ENCODE results near the gene HOXA11. TPM values are rescaled to one million over a fixed set of nuclear protein-coding genes. Genes with fewer than 3 reads are reported as not detected.

Gene HOXA11
- total RNA-seq, 4 donors from 2014 or later, result 0.34 to 1.2 (median 0.95) TPM; not detected in 1

- H3K4me1 ChIP-seq, result peaks cover 46% of the 10 kb centered on the region
- H3K4me3 ChIP-seq, result peak overlapping the region; percentile 32
Observed at GRCh38 chr7:27177795-27178320, 7.2 kb downstream of the HOXA11 start.

DNA sequence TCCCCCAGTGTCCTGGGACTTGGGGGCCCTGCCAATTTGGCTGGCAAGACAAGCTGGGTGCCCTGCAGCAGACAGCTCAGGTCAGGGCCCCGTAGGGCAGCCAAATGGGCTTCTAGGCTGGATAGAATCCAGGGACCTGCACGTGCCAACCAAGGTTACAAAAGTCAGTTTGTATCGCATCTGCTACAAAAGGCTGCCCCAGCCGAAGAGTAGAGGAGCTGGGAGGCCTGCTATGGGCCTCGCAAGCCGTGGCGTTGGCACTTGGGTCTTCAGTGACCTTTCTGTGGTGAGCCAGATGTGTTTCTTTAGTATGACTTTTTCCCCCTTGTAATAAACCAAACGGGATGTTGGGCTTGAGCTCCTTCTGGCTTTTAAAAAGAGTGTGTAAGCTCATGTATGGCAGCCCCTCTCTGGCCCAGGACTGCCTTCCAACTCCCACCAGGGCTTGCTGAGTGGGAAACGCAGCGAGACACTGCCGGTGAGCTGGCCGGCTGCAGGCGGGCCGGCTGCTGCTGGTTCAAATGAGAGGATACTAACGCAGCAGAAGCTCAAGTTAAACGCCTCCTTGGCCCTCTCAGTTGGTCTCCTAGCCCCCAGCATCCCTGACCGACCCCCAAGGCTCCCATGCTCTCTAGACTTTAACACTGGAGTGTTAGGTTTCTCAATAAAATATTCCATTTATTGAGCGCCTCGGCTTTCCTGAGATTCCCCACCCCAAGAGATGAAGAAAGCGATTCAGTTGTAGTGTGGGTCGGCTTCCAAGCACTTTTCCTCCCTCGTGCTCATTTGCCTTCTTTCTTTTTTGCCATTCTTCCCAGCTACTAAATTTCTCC is 7.9 kb downstream of the HOXA11 start:
- WGBS, result 60% methylated on average over 21 of the region's 22 CpGs
- TF ChIP-seq POLR2A (IDR thresholded peaks at IDR 0.05) (no peak), EP300 (IDR thresholded peaks at IDR 0.05) (no peak), POLR2AphosphoS5 (IDR thresholded peaks at IDR 0.05) (no peak)
- TF ChIP-seq, protein P1, sequence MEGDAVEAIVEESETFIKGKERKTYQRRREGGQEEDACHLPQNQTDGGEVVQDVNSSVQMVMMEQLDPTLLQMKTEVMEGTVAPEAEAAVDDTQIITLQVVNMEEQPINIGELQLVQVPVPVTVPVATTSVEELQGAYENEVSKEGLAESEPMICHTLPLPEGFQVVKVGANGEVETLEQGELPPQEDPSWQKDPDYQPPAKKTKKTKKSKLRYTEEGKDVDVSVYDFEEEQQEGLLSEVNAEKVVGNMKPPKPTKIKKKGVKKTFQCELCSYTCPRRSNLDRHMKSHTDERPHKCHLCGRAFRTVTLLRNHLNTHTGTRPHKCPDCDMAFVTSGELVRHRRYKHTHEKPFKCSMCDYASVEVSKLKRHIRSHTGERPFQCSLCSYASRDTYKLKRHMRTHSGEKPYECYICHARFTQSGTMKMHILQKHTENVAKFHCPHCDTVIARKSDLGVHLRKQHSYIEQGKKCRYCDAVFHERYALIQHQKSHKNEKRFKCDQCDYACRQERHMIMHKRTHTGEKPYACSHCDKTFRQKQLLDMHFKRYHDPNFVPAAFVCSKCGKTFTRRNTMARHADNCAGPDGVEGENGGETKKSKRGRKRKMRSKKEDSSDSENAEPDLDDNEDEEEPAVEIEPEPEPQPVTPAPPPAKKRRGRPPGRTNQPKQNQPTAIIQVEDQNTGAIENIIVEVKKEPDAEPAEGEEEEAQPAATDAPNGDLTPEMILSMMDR (IDR thresholded peaks at IDR 0.05), result no peak
- peaks cover 26% of the 10 kb centered on the region for H3K27me3 ChIP-seq
- peak; percentile 65 to 74 for DNase-seq (ENCODE audit: low spot score in 2 of 2)
- H3K36me3 ChIP-seq, result no peaks in the 10 kb centered on the region
- peak overlapping the region; percentile 68 for H3K27ac ChIP-seq
- H3K4me3 ChIP-seq, result peak overlapping the region; percentile 32
- no peaks in the 10 kb centered on the region for H3K9me3 ChIP-seq
- peaks cover 52% of the 10 kb centered on the region for H3K4me1 ChIP-seq

More at GRCh38 chr7:27177795-27178320, 7.2 kb downstream of the HOXA11 start:
- 48% methylated on average over 5 of the region's 5 CpGs for WGBS
- Histone ChIP-seq H3K27me3 (peaks cover 33% of the 10 kb centered on the region), H3K36me3 (no peaks in the 10 kb centered on the region), H3K27ac (peak overlapping the region; percentile 68), H3K9me3 (no peaks in the 10 kb centered on the region)
- no peak for TF ChIP-seq EP300 (IDR thresholded peaks at IDR 0.05)
- no peak for TF ChIP-seq POLR2A (IDR thresholded peaks at IDR 0.05)
- TF ChIP-seq, protein P1 (IDR thresholded peaks at IDR 0.05), result no peak
- no peak for TF ChIP-seq POLR2AphosphoS5 (IDR thresholded peaks at IDR 0.05)
- peak in 1 of 2 donors; percentile 11 for DNase-seq (ENCODE audit: low spot score in 2 of 2)

- WGBS, result 83% methylated on average over 3 of the region's 3 CpGs
- H3K4me1 ChIP-seq, result peaks cover 59% of the 10 kb centered on the region
- H3K9me3 ChIP-seq, result no peaks in the 10 kb centered on the region
- H3K27me3 ChIP-seq, result peaks cover 19% of the 10 kb centered on the region
- peak in 1 of 2 donors; percentile 46 for DNase-seq (ENCODE audit: low spot score in 2 of 2)
- H3K4me3 ChIP-seq, result peak overlapping the region; percentile 32
- TF ChIP-seq EP300 (IDR thresholded peaks at IDR 0.05), result no peak
- no peak for TF ChIP-seq POLR2A (IDR thresholded peaks at IDR 0.05)
- TF ChIP-seq, protein P1 (IDR thresholded peaks at IDR 0.05), result no peak
- no peaks in the 10 kb centered on the region for H3K36me3 ChIP-seq
- H3K27ac ChIP-seq, result peak overlapping the region; percentile 68
Observed at GRCh38 chr7:27176524-27176845, 8.5 kb downstream of the HOXA11 start.

DNA sequence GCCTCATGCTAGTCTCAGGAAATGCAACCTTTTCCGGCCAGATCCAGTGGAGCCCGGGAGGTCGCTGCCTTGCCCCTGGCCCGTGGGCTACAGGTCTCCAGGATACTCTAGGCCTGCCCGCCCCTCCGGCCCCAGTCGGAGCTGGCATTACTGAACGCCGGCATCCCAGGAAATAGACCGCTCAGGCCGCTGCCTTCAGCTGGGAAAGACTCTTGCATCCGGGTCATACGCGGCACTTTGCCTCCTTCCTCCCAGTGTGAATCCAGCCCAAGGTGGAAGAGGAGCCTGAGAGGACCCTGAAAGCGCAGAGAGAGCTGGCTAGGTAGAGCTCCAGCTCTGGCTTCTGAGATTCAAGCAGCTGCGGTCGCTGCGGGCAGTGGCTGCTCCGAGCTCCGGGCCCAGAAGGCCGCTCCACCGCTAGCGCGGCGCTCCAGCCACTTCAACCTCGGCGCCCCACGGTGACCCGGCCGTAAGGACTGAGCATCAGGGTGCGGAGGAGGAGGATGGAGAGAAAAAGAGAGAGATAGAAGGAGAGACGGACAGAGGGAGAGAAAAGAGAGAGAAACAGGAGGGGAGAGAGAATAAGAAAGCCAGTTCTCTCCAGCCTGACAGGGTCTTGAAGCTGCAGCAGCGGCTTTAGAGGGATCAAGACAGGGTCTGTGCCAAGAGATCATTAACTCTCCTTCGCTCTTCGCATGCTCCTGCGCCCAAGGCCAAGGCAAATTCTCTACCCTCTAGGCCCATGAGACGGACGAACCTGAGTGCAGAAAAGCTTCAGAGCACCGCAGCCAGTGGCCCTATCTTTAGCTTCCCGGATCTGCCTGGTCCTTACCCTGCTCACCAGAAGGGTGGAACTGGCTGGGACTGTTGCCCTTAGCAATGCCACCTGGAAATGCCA is 9.2 kb downstream of the HOXA11 start:
- TF ChIP-seq POLR2AphosphoS5 (IDR thresholded peaks at IDR 0.05) (no peak), EP300 (IDR thresholded peaks at IDR 0.05) (no peak), POLR2A (IDR thresholded peaks at IDR 0.05) (no peak)
- TF ChIP-seq, protein P1 (IDR thresholded peaks at IDR 0.05), result no peak
- H3K27me3 ChIP-seq, result peaks cover 13% of the 10 kb centered on the region
- H3K9me3 ChIP-seq, result no peaks in the 10 kb centered on the region
- 69% methylated on average over 30 of the region's 40 CpGs for WGBS
- peak overlapping the region; percentile 68 for H3K27ac ChIP-seq
- H3K36me3 ChIP-seq, result no peaks in the 10 kb centered on the region
- H3K4me1 ChIP-seq, result peaks cover 65% of the 10 kb centered on the region
- DNase-seq (ENCODE audit: low spot score in 2 of 2), result peak; percentile 69 to 82
- peak overlapping the region; percentile 32 for H3K4me3 ChIP-seq
